ENCODE results near the gene ZBTB5. TPM values are rescaled to one million over a fixed set of nuclear protein-coding genes. Genes with fewer than 3 reads are reported as not detected.

Gene ZBTB5
- total RNA-seq, 1 experiment from 2014 or later, result 9.1 TPM

DNA sequence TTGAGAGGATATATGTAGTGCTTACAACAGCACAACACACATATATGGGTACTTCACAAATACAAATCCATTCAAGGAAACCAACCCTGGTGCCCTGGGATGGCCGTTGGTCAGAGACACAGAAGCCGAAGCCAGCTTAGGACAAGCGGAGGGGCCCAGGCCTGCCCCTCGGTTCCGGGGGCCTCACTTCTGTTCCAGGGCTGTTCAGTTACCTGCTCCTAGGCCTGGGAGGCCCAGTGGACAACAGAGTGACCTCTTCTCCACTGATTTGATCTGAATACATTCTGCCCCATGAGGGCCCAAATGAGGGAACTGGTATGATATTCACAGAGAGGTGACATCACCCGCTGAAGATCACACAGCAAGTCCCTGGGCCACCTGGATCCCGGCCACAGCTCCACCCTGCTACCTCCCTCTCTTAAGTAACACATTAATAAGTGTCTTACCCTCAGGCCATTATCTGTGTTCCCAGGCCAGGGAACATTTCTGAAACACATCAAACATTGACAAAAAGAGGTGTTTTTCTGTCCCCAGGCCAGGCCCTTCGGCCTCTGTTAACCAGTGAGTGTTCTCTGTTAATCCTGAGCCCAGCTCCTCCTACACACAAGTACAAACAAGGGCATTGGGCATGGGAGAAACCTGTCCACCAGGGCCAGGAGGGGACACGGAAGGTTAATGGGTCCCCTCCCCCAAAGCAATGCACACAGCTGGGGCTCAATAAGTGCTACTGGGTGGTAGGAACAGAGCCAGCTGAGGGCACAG is 47.2 kb downstream of the ZBTB5 start:
- H3K4me1 ChIP-seq (ENCODE audit: insufficient read depth, low read length), result peaks cover 2% of the 10 kb centered on the region; the same call in 1 of the 2 replicates
- H3K56ac ChIP-seq (ENCODE audit: insufficient read length, low read depth, low read length), result no peak overlapping the region
- H3K27me3 Mint-ChIP-seq (ENCODE audit: low read depth), result no peaks in the 10 kb centered on the region; the same call in 1 of the 2 replicates
- H3K79me1 ChIP-seq (ENCODE audit: insufficient read depth, low read depth, low read length, poor library complexity, severe bottlenecking), result no peaks in the 10 kb centered on the region
- H2BK20ac ChIP-seq (ENCODE audit: low read depth, low read length, poor library complexity, severe bottlenecking), result no peak overlapping the region
- no peak for DNase-seq
- H2AK5ac ChIP-seq (ENCODE audit: insufficient read length, low read length), result no peak overlapping the region
- H4K20me1 ChIP-seq (ENCODE audit: control insufficient read depth, insufficient read depth, insufficient read length), result no peaks in the 10 kb centered on the region
- no peak overlapping the region for H3K9ac ChIP-seq (ENCODE audit: extremely low read depth, insufficient read length, low read length)
- no peaks in the 10 kb centered on the region for H3K36me3 Mint-ChIP-seq (ENCODE audit: insufficient read depth in 1 of 3, low read depth in 3 of 3)
- no peaks in the 10 kb centered on the region; a peak in 1 of 5 replicates for H3K9me3 Mint-ChIP-seq
- no peak overlapping the region for H3K27ac ChIP-seq (ENCODE audit: insufficient read length, low read depth, low read length)
- H3K4me1 Mint-ChIP-seq, result peaks cover 28 to 36% of the 10 kb centered on the region in 2 experiments
- H3K14ac ChIP-seq (ENCODE audit: insufficient read depth, low read length), result no peak overlapping the region
- H2BK12ac ChIP-seq (ENCODE audit: insufficient read length, low read depth, low read length), result no peak overlapping the region
- no peak overlapping the region for H3T11ph ChIP-seq (ENCODE audit: low read length)
- no peak overlapping the region for H3K18ac ChIP-seq (ENCODE audit: insufficient read length, low read depth, low read length)
- H3K4me3 Mint-ChIP-seq, result no peak overlapping the region
- no peaks in the 10 kb centered on the region for H3K27me3 ChIP-seq (ENCODE audit: insufficient read depth, low read length)
- H2BK15ac ChIP-seq (ENCODE audit: low read depth, low read length), result no peak overlapping the region
- no peak overlapping the region for H2AFZ ChIP-seq (ENCODE audit: low read length)
- no CpG with 5 or more reads among the region's 9 CpGs for WGBS (ENCODE audit: extremely low coverage, insufficient read length, low lambda C conversion rate)
- TF ChIP-seq, protein P1, sequence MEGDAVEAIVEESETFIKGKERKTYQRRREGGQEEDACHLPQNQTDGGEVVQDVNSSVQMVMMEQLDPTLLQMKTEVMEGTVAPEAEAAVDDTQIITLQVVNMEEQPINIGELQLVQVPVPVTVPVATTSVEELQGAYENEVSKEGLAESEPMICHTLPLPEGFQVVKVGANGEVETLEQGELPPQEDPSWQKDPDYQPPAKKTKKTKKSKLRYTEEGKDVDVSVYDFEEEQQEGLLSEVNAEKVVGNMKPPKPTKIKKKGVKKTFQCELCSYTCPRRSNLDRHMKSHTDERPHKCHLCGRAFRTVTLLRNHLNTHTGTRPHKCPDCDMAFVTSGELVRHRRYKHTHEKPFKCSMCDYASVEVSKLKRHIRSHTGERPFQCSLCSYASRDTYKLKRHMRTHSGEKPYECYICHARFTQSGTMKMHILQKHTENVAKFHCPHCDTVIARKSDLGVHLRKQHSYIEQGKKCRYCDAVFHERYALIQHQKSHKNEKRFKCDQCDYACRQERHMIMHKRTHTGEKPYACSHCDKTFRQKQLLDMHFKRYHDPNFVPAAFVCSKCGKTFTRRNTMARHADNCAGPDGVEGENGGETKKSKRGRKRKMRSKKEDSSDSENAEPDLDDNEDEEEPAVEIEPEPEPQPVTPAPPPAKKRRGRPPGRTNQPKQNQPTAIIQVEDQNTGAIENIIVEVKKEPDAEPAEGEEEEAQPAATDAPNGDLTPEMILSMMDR (conservative IDR thresholded peaks at IDR 0.05), result no peak
- H3K79me2 ChIP-seq (ENCODE audit: insufficient read depth, low read length), result no peaks in the 10 kb centered on the region
- no peak overlapping the region for H3K23ac ChIP-seq (ENCODE audit: insufficient read length, low read depth, low read length)
- H3K4me2 ChIP-seq (ENCODE audit: insufficient read depth, insufficient read length, low read length), result no peak overlapping the region
- no peak overlapping the region for H4K5ac ChIP-seq (ENCODE audit: insufficient read length, low read depth, low read length)
- no peak overlapping the region for H2BK5ac ChIP-seq (ENCODE audit: insufficient read length, low read length)
- H3K27ac Mint-ChIP-seq, result no peak overlapping the region; a peak in 1 of 7 replicates
- no peaks in the 10 kb centered on the region for H3K9me3 ChIP-seq (ENCODE audit: control insufficient read depth, low read depth, low read length)
- no peak overlapping the region for H2BK120ac ChIP-seq (ENCODE audit: low read depth, low read length, poor library complexity, severe bottlenecking)
- no peak overlapping the region for H4K91ac ChIP-seq (ENCODE audit: insufficient read length, low read depth, low read length)
- H4K8ac ChIP-seq (replicated peaks; ENCODE audit: insufficient read length, low read depth, low read length), result no peak overlapping the region
- H3K4ac ChIP-seq (ENCODE audit: low read depth, low read length), result no peak overlapping the region
- peaks cover 10% of the 10 kb centered on the region for H3K23me2 ChIP-seq (ENCODE audit: insufficient read length, low read depth, low read length, poor library complexity, severe bottlenecking)

Data from H9 (cell line).